H1 (cell line): ENCODE results near the gene LDLRAD3. TPM values are rescaled to one million over a fixed set of nuclear protein-coding genes. Genes with fewer than 3 reads are reported as not detected.

ENCODE experiments used
- CTCF ChIP-seq, 3 experiments: IDR thresholded peaks; 1 replicate in 2 of 3; 2 replicates in 1 of 3; pipeline versions ENCODE4 v1.5.1 to v1.6.1; 2011; ENCODE audit warnings: low read length in 3 of 3, mild to moderate bottlenecking in 3 of 3, inconsistent platforms in 2 of 3, low read depth in 1 of 3, moderate library complexity in 1 of 3; ENCODE audit not compliant: insufficient read depth in 1 of 3; ENCODE audit errors: control extremely low read depth in 1 of 3
- EGR1 ChIP-seq: IDR thresholded peaks from 2 replicates; pipeline ENCODE4 v1.6.1; 2011; ENCODE audit warnings: low read depth, low read length, borderline replicate concordance
- FOSL1 ChIP-seq: IDR thresholded peaks from 2 replicates; pipeline ENCODE4 v1.6.1; 2011; ENCODE audit warnings: mild to moderate bottlenecking, low read depth, low read length, moderate library complexity; ENCODE audit not compliant: insufficient read depth
- KDM1A ChIP-seq: fragments of 200-600, 300-600 bp; sonication (generic); IDR thresholded peaks from 2 replicates; pipeline ENCODE4 v1.7.1; 2016; ENCODE audit warnings: mild to moderate bottlenecking, low read length, borderline replicate concordance
- RNF2 ChIP-seq: fragments of 200-900, 300-1000 bp; sonication (generic); IDR thresholded peaks from 2 replicates; pipeline ENCODE4 v1.7.1; 2016; ENCODE audit warnings: borderline replicate concordance, low read depth, mild to moderate bottlenecking, antibody characterized with exemption, low read length; ENCODE audit not compliant: poor library complexity, severe bottlenecking; ENCODE audit errors: missing control alignments
- ZNF274 ChIP-seq: IDR thresholded peaks from 2 replicates; pipeline ENCODE4 v1.7.0; 2012; ENCODE audit warnings: low read length, borderline replicate concordance; ENCODE audit errors: extremely low read depth
- polyA plus RNA-seq, 7 experiments: library from polyadenylated mRNA; depleted of rRNA in 3 of 7; stranded (reverse) in 5 of 7; unstranded in 2 of 7; fragments of >200 nt in 5 of 7; fragments of 200-250 nt in 2 of 7; gene quantifications; 1 replicate in 5 of 7; 2 replicates in 1 of 7; 4 replicates in 1 of 7; pipeline versions ENCODE4 v1.2.1 to v1.2.3, GENCODE V29; 2011 to 2013; ENCODE audit warnings: missing spikeins in 2 of 7, mixed read lengths in 2 of 7
- total RNA-seq: library from RNA; stranded (reverse); fragmentation: NEBNext Ultra II Directional; extraction: Animal tissue kit (Norgen Biotek cat#: 25700); gene quantifications from 2 replicates; pipeline ENCODE4 v1.2.1, GENCODE V29; 2021
- TF ChIP-seq, protein P1 (sequence below): IDR thresholded peaks from 2 replicates; pipeline ENCODE4 v1.6.1; 2012; ENCODE audit warnings: low read length, inconsistent platforms

Gene LDLRAD3
- total and polyA plus RNA-seq, 2 of the 8 experiments (the other 6 are each of a cell fraction or from before 2014, with no cell fraction given) = 18.6 to 22.8 TPM

DNA sequence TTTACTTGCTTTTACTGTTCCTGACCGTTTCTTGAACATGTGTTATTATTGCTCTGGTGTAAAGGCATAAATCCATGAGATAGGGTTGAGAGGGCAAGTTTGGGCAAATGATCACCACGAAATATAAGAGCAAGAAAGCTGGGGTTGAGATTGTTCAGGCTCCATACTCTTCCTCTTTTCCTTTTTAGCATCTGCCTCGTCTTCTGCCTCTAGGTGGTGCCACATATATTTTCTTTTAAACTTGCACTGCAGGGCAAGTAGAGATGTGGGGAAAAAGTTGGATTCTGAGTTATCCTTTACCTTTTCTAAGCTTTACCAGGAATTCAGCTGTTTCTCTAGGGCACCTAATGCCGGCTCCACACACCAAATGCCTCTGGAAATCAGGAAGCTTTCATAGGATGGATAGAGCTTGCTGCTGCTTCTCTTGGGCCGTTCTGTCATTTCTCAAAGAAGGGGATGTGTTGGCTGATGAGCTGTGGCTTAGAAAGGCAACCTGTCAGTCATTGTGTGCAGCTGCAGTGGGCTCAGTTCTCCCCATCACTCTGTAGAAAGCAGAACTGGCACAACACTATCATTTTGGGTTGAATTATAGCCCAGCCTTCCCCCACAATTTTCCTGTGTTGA is 98.2 kb downstream of the LDLRAD3 start (continued):
- TF ChIP-seq, protein P1, sequence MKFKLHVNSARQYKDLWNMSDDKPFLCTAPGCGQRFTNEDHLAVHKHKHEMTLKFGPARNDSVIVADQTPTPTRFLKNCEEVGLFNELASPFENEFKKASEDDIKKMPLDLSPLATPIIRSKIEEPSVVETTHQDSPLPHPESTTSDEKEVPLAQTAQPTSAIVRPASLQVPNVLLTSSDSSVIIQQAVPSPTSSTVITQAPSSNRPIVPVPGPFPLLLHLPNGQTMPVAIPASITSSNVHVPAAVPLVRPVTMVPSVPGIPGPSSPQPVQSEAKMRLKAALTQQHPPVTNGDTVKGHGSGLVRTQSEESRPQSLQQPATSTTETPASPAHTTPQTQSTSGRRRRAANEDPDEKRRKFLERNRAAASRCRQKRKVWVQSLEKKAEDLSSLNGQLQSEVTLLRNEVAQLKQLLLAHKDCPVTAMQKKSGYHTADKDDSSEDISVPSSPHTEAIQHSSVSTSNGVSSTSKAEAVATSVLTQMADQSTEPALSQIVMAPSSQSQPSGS = no peak
- TF ChIP-seq KDM1A (no peak), ZNF274 (no peak), EGR1 (no peak), CTCF (IDR thresholded peaks at IDR 0.05; ENCODE audit: control extremely low read depth in 1 of 3, insufficient read depth in 1 of 3, low read depth in 1 of 3, low read length in 3 of 3) (peak in 2 of 3 experiments; percentile 48 to 52; a peak in 2 of 4 replicates), FOSL1 (no peak), RNF2 (no peak)
- TF ChIP-seq, all 59 proteins: peak for 2
